Loucy (cell line): ENCODE data around the gene TBCD.

Source experiments
- H2AFZ ChIP-seq: fragments of 200-600 bp; sonication (generic); 2 replicates; pipeline ENCODE4 v1.6.0; 2016; ENCODE audit warnings: antibody characterized with exemption, mild to moderate bottlenecking, low read length, moderate library complexity
- H3F3A ChIP-seq: fragments of 200-600 bp; 2 replicates; pipeline ENCODE4 v1.6.0; 2016; ENCODE audit warnings: antibody characterized with exemption, low read depth, mild to moderate bottlenecking
- H3K27me3 ChIP-seq: fragments of 200-600 bp; sonication (generic); 2 replicates; pipeline ENCODE4 v1.6.1; 2014; ENCODE audit warnings: low read length, mild to moderate bottlenecking; ENCODE audit not compliant: insufficient read depth, poor library complexity, severe bottlenecking
- H3K36me3 ChIP-seq: fragments of 200-600 bp; sonication (generic); 2 replicates; pipeline ENCODE4 v1.6.1; 2016; ENCODE audit warnings: low read length; ENCODE audit not compliant: insufficient read depth
- H3K4me1 ChIP-seq: fragments of 200-600 bp; sonication (generic); 2 replicates; pipeline ENCODE4 v1.5.1; 2014; ENCODE audit warnings: low read length, mild to moderate bottlenecking; ENCODE audit not compliant: insufficient read depth, poor library complexity, severe bottlenecking
- H3K4me2 ChIP-seq: fragments of 200-600 bp; sonication (generic); 2 replicates; pipeline ENCODE4 v1.6.0; 2014; ENCODE audit warnings: antibody characterized with exemption, low read length, low read depth, mild to moderate bottlenecking; ENCODE audit not compliant: poor library complexity, severe bottlenecking
- H3K4me3 ChIP-seq: fragments of 200-600 bp; sonication (generic); 2 replicates; pipeline ENCODE4 v1.5.1; 2014; ENCODE audit warnings: low read length, mild to moderate bottlenecking, mixed read lengths; ENCODE audit not compliant: poor library complexity, severe bottlenecking
- H3K79me2 ChIP-seq: fragments of 200-600 bp; sonication (generic); 2 replicates; pipeline ENCODE4 v1.6.1; 2014; ENCODE audit warnings: low read length; ENCODE audit not compliant: insufficient read depth
- H3K9ac ChIP-seq: fragments of 200-600 bp; sonication (generic); 2 replicates; pipeline ENCODE4 v1.6.0; 2014; ENCODE audit warnings: mild to moderate bottlenecking, low read depth, low read length, moderate library complexity; ENCODE audit not compliant: poor library complexity, severe bottlenecking
- H3K9me2 ChIP-seq: fragments of 200-600 bp; sonication (generic); replicated peaks from 2 replicates; pipeline ENCODE4 v1.6.1; 2016; ENCODE audit warnings: low read depth, low read length, mixed read lengths
- H3K9me3 ChIP-seq: fragments of 200-600 bp; sonication (generic); 2 replicates; pipeline ENCODE4 v1.6.1; 2014; ENCODE audit warnings: mild to moderate bottlenecking, antibody characterized with exemption, low read length, low read depth; ENCODE audit not compliant: insufficient read depth
- H4K20me1 ChIP-seq: fragments of 200-600 bp; sonication (generic); 2 replicates; pipeline ENCODE4 v1.6.0; 2014; ENCODE audit warnings: antibody characterized with exemption, low read length, mild to moderate bottlenecking; ENCODE audit not compliant: insufficient read depth, poor library complexity, severe bottlenecking
- EZH2phosphoT487 ChIP-seq: fragments of 200-600 bp; IDR thresholded peaks from 2 replicates; pipeline ENCODE4 v1.6.1; 2018; ENCODE audit warnings: antibody characterized with exemption, mild to moderate bottlenecking, moderate library complexity, borderline replicate concordance
- TF ChIP-seq, protein P1 (sequence below): fragments of 200-600 bp; sonication (generic); conservative IDR thresholded peaks from 2 replicates; pipeline ENCODE4 v1.5.1; 2014; ENCODE audit warnings: mild to moderate bottlenecking, antibody characterized with exemption, low read length

The TBCD gene

DNA sequence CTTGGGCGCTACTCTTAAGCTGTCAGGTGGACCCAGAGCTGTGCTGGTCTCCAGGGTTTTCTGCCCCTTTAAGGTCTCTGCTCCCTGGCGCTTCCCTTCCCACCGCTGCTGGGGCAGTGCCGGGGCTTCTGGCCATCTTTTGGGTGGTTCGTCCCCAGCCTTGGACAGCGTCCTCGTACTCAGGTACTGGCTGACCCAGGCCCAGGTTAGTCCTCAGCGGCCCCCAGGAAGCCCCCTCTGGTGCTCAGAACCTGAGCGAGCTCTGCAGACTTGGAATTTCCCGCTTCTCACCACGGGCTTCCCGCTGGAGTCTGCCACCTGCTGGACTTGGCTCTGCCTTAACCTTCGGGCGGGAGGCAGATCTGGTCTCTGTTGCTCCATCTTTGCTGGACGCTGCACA is 182.0 kb downstream of the TBCD start:
- Histone ChIP-seq H3K4me1 (no peaks in the 10 kb centered on the region), H4K20me1 (peaks cover 3% of the 10 kb centered on the region), H3K36me3 (peaks cover 96% of the 10 kb centered on the region; the same call in 1 of the 2 replicates), H3K4me2 (no peak overlapping the region), H3K9ac (no peak overlapping the region), H3K79me2 (no peaks in the 10 kb centered on the region), H3F3A (no peaks in the 10 kb centered on the region), H3K9me3 (no peaks in the 10 kb centered on the region), H2AFZ (no peak overlapping the region), H3K27me3 (no peaks in the 10 kb centered on the region), H3K4me3 (no peak overlapping the region), H3K9me2 (no peaks in the 10 kb centered on the region)
- TF ChIP-seq EZH2phosphoT487, result no peak
- TF ChIP-seq, protein P1, sequence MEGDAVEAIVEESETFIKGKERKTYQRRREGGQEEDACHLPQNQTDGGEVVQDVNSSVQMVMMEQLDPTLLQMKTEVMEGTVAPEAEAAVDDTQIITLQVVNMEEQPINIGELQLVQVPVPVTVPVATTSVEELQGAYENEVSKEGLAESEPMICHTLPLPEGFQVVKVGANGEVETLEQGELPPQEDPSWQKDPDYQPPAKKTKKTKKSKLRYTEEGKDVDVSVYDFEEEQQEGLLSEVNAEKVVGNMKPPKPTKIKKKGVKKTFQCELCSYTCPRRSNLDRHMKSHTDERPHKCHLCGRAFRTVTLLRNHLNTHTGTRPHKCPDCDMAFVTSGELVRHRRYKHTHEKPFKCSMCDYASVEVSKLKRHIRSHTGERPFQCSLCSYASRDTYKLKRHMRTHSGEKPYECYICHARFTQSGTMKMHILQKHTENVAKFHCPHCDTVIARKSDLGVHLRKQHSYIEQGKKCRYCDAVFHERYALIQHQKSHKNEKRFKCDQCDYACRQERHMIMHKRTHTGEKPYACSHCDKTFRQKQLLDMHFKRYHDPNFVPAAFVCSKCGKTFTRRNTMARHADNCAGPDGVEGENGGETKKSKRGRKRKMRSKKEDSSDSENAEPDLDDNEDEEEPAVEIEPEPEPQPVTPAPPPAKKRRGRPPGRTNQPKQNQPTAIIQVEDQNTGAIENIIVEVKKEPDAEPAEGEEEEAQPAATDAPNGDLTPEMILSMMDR, result no peak

DNA sequence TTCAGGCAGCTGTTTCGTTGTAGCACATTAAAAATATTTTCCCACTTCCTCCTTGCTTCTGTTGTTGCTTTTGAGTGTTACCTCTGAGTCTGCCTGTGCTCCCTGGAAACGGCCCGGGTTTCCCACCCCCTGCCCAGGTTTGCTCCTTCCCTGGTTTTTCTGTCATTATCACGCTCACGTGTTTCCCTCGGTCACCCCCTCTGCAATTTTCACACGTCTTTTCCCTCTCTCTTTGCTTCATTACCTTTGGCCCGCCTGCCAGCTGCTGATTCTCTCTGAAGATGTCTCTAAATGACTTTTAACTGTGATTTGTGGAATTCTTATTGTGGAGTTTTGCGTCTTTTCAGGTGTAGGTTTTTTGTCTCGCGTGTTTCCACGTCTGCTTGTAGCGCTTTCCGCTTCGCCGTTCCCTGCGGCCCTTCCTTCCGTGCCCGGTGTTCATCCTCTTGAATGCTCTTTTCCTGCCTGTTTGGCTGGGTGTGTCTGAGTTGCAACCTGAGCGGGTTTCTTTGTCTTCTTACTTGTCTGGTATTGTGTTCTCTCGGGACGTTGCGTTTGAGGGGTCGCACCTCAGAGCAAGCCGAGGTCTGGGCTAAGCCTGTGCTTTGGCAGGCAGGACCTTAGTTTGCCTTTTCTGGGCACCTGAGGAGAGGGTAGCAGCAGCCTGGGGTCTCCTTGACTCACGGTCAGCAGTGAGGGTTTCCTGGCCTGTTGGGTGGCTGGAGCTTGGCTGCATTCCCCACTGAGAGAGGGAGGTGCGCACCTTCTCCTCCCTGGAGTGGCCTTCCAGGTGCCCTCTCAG is 184.3 kb downstream of the TBCD start:
- Histone ChIP-seq H3K9me3 (no peaks in the 10 kb centered on the region), H3K4me3 (no peak overlapping the region), H3K79me2 (no peaks in the 10 kb centered on the region), H3K4me2 (no peak overlapping the region), H3K4me1 (no peaks in the 10 kb centered on the region), H3K9me2 (no peaks in the 10 kb centered on the region), H3K36me3 (peaks cover 94% of the 10 kb centered on the region; the same call in 1 of the 2 replicates), H2AFZ (no peak overlapping the region), H4K20me1 (peaks cover 3% of the 10 kb centered on the region), H3K27me3 (no peaks in the 10 kb centered on the region), H3F3A (no peaks in the 10 kb centered on the region), H3K9ac (no peak overlapping the region)
- TF ChIP-seq EZH2phosphoT487, result no peak
- TF ChIP-seq, protein P1, result no peak

DNA sequence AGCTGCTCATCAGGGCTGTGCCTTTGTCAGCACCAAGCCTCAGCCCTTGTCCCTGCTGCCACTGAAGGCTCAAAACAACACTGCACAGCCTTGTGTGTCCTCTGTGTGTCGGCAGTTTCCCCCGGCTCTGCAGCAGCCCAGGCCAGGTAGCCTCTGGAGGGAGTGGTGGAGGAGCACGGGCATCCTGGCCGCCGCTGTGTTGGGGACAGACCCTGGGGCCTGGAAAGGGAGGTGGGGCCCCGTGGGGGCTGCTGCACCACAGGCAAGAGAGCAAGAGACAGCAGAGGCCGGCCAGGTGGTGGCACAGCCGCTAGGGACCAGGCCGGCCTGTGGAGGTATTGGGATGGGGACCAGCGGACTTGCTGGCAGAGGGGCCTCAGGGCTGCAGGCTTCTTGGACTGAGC is 184.9 kb downstream of the TBCD start:
- Histone ChIP-seq H3F3A (no peaks in the 10 kb centered on the region), H4K20me1 (peaks cover 3% of the 10 kb centered on the region), H3K9me2 (no peaks in the 10 kb centered on the region), H3K9ac (no peak overlapping the region), H3K9me3 (no peaks in the 10 kb centered on the region), H2AFZ (no peak overlapping the region), H3K4me1 (no peaks in the 10 kb centered on the region), H3K79me2 (no peaks in the 10 kb centered on the region), H3K4me3 (no peak overlapping the region), H3K27me3 (no peaks in the 10 kb centered on the region), H3K36me3 (peaks cover 94% of the 10 kb centered on the region; the same call in 1 of the 2 replicates), H3K4me2 (no peak overlapping the region)
- TF ChIP-seq EZH2phosphoT487, result no peak
- TF ChIP-seq, protein P1, result no peak
